Ovary (tissue), 9 donors: ENCODE measurements around the gene CSGALNACT2. TPM values are rescaled to one million over a fixed set of nuclear protein-coding genes. Genes with fewer than 3 reads are reported as not detected.

Source experiments
- DNase-seq, 5 donors: peaks; one replicate each; pipeline ENCODE4 v3.0.0-alpha.2; 2019 to 2020
- H3K27ac ChIP-seq, 2 donors: fragments of 200-600 bp; one replicate each; pipeline versions ENCODE4 v1.5.1 to v1.8.0; 2019 to 2022
- H3K27me3 ChIP-seq: fragments of 200-600 bp; one replicate; pipeline ENCODE4 v1.8.0; 2022
- H3K36me3 ChIP-seq: fragments of 200-600 bp; sonication (generic); one replicate; pipeline ENCODE4 v1.5.1; 2019
- H3K4me1 ChIP-seq: one replicate; pipeline ENCODE4 v1.8.1; 2013; ENCODE audit warnings: mild to moderate bottlenecking, moderate library complexity; ENCODE audit not compliant: insufficient read depth
- H3K4me3 ChIP-seq: fragments of 200-600 bp; sonication (generic); one replicate; pipeline ENCODE4 v1.5.1; 2017
- H3K9me3 ChIP-seq, 2 donors: fragments of 200-600 bp in 1 of 2; sonication (generic) in 1 of 2; one replicate each; pipeline versions ENCODE4 v1.5.1 to v1.8.1; 2013 to 2019; ENCODE audit warnings: mild to moderate bottlenecking in 1 of 2, moderate library complexity in 1 of 2
- CTCF ChIP-seq, 3 donors: fragments of 450-650 bp in 2 of 3; fragments of 200-600 bp in 1 of 3; IDR thresholded peaks; one replicate each; pipeline versions ENCODE4 v1.5.1 to v1.8.0; 2016 to 2022; ENCODE audit warnings: antibody characterized with exemption in 3 of 3, mild to moderate bottlenecking in 1 of 3
- EP300 ChIP-seq: sonication (generic); formaldehyde crosslinking; IDR thresholded peaks from one replicate; pipeline ENCODE4 v1.6.1; 2017; ENCODE audit warnings: antibody characterized with exemption
- POLR2A ChIP-seq: fragments of 450-650 bp; IDR thresholded peaks from one replicate; pipeline ENCODE4 v1.6.1; 2017; ENCODE audit warnings: antibody characterized with exemption, mild to moderate bottlenecking, moderate library complexity
- WGBS, 3 donors: extraction: QIAGEN DNeasy Blood & Tissue Kit in 1 of 3; methylation state at CpG; one replicate each; pipeline versions ENCODE4 v1.1.5 to v1.1.7; 2013 to 2017; 5-methylcytosine and 5-hydroxymethylcytosine counted together
- intact Hi-C, 4 donors: fragments of 100-400 bp; cut with DNase I; formaldehyde crosslinking; loops; one replicate each; pipeline versions ENCODE4 v1.11.0 to v1.15.1; 2022 to 2023
- polyA plus RNA-seq, 2 donors: library from polyadenylated mRNA; stranded (reverse); fragments of 200-250 nt in 1 of 2; fragments of 350-450 nt in 1 of 2; fragmentation: Illumina TruSeq in 1 of 2; extraction: RNeasy Lipid Tissue Mini Kit (QIAGEN cat#74804) in 1 of 2; gene quantifications; one replicate each; pipeline ENCODE4 v1.2.3, GENCODE V29; 2013 to 2014
- total RNA-seq, 7 donors: library from RNA; depleted of rRNA in 2 of 7; stranded (reverse); fragments of >200 nt in 2 of 7; fragmentation: NEBNext Ultra II Directional in 3 of 7; extraction: Animal tissue kit (Norgen Biotek cat#: 25700) in 3 of 7; gene quantifications; one replicate each; pipeline versions ENCODE4 v1.1.0 to v1.2.4, GENCODE V29; 2016 to 2023
- donor health status: DM: no; HTN: no; CAD: no; lungs with moderate emphysema.
- donor health status: DM: no; HTN: no; CAD: no.
- donor health status: Bipolar disorder and iron deficiency.
- donor health status: DM: yes; HTN: yes; CAD: no.
- donor health status: DM: no; HTN: no; CAD: no.
- donor health status: DM: yes; HTN: yes; CAD: no.

The CSGALNACT2 gene
- total and polyA plus RNA-seq, 9 donors = 14.8 to 27.2 (median 21.8) TPM

- Histone ChIP-seq H3K36me3 (no peaks in the 10 kb centered on the region), H3K4me1 (no peaks in the 10 kb centered on the region), H3K27ac (no peak overlapping the region), H3K9me3 (no peaks in the 10 kb centered on the region), H3K27me3 (no peaks in the 10 kb centered on the region), H3K4me3 (no peak overlapping the region)
- 74 to 82% (median 75%) methylated on average over 4 of the region's 4 CpGs for WGBS, 3 donors
- TF ChIP-seq POLR2A (no peak), CTCF (IDR thresholded peaks at IDR 0.05) (no peak), EP300 (no peak)
- DNase-seq = no peak
- intact Hi-C loops = no loop called here
Measured at GRCh38 chr10:43186150-43186549, 47.9 kb downstream of the CSGALNACT2 start.

- intact Hi-C loops = no loop called here
- WGBS, 3 donors = 95 to 99% (median 95%) methylated on average over 3 of the region's 3 CpGs
Measured at GRCh38 chr10:43187213-43187612, 49.0 kb downstream of the CSGALNACT2 start.

GRCh38 chr10:43188702-43189101 is 50.5 kb downstream of the CSGALNACT2 start:
- DNase-seq = no peak
- TF ChIP-seq EP300 (no peak), POLR2A (no peak), CTCF (IDR thresholded peaks at IDR 0.05) (no peak)
- intact Hi-C loops = no loop called here
- H3K4me3 ChIP-seq = no peak overlapping the region
- H3K27ac ChIP-seq = no peak overlapping the region
- no peaks in the 10 kb centered on the region for H3K4me1 ChIP-seq
- no peaks in the 10 kb centered on the region for H3K27me3 ChIP-seq
- H3K9me3 ChIP-seq = no peaks in the 10 kb centered on the region
- 93 to 100% (median 95%) methylated on average over 1 of the region's 1 CpG for WGBS, 3 donors
- no peaks in the 10 kb centered on the region for H3K36me3 ChIP-seq

More at GRCh38 chr10:43187213-43187612, 49.0 kb downstream of the CSGALNACT2 start:
- Histone ChIP-seq H3K36me3 (no peaks in the 10 kb centered on the region), H3K27me3 (no peaks in the 10 kb centered on the region), H3K27ac (no peak overlapping the region), H3K4me1 (no peaks in the 10 kb centered on the region), H3K9me3 (no peaks in the 10 kb centered on the region), H3K4me3 (no peak overlapping the region)
- TF ChIP-seq POLR2A = no peak
- TF ChIP-seq CTCF (IDR thresholded peaks at IDR 0.05) = no peak
- no peak for TF ChIP-seq EP300
- DNase-seq = no peak

GRCh38 chr10:43190289-43190688 is 52.0 kb downstream of the CSGALNACT2 start:
- no peak for TF ChIP-seq CTCF (IDR thresholded peaks at IDR 0.05)
- no peak for TF ChIP-seq POLR2A
- TF ChIP-seq EP300 = no peak
- no peak overlapping the region for H3K27ac ChIP-seq
- intact Hi-C loops = no loop called here
- H3K27me3 ChIP-seq = no peaks in the 10 kb centered on the region
- no peak for DNase-seq
- H3K9me3 ChIP-seq = no peaks in the 10 kb centered on the region
- no peaks in the 10 kb centered on the region for H3K4me1 ChIP-seq
- H3K36me3 ChIP-seq = no peaks in the 10 kb centered on the region
- no peak overlapping the region for H3K4me3 ChIP-seq

- TF ChIP-seq CTCF (IDR thresholded peaks at IDR 0.05) (no peak), EP300 (no peak), POLR2A (no peak)
- H3K27ac ChIP-seq = no peak overlapping the region
Measured at GRCh38 chr10:43190775-43191174, 52.5 kb downstream of the CSGALNACT2 start.

More at GRCh38 chr10:43190775-43191174, 52.5 kb downstream of the CSGALNACT2 start:
- Histone ChIP-seq H3K4me1 (no peaks in the 10 kb centered on the region), H3K9me3 (no peaks in the 10 kb centered on the region), H3K4me3 (no peak overlapping the region), H3K27me3 (no peaks in the 10 kb centered on the region), H3K36me3 (no peaks in the 10 kb centered on the region)
- 42 to 49% (median 47%) methylated on average over 3 of the region's 3 CpGs for WGBS, 3 donors
- DNase-seq = no peak
- intact Hi-C loops = no loop called here
